HG02870 (cell line): ENCODE results near the gene INSRR.

Experiments used
- ATAC-seq: cut with Tn5 transposase; IDR thresholded peaks from one replicate; pipeline ENCODE4 v1.9.1; 2021; ENCODE audit warnings: mild to moderate bottlenecking, moderate library complexity; ENCODE audit not compliant: unreplicated experiment

INSRR gene

GRCh38 chr1:156894711-156895454 lies 36.0 kb upstream of the INSRR start:
- ATAC-seq, result no peak

- ATAC-seq, result no peak
These were observed 35.1 kb upstream of the INSRR start for GRCh38 chr1:156894001-156894400.

- ATAC-seq, result no peak
These were observed 34.4 kb upstream of the INSRR start, which contains the start of gene PEAR1 for GRCh38 chr1:156893048-156893953. Gene PEAR1, plus strand, starts transcription at chr1:156893718. Its CDS starts 10,209 bp downstream, at chr1:156903927.

- no peak for ATAC-seq
These were observed 33.5 kb upstream of the INSRR start for GRCh38 chr1:156892190-156893047.

- no peak for ATAC-seq
These were observed 31.1 kb upstream of the INSRR start for GRCh38 chr1:156889802-156890580.

GRCh38 chr1:156887734-156888133 lies 28.8 kb upstream of the INSRR start:
- ATAC-seq, result no peak

- ATAC-seq, result no peak
These were observed 28.4 kb upstream of the INSRR start for GRCh38 chr1:156887317-156887716.

- no peak for ATAC-seq
These were observed 27.8 kb upstream of the INSRR start for GRCh38 chr1:156886583-156887281.

GRCh38 chr1:156885880-156886355 lies 27.0 kb upstream of the INSRR start:
- ATAC-seq, result no peak

GRCh38 chr1:156885314-156885713 lies 26.4 kb upstream of the INSRR start:
- ATAC-seq, result no peak

GRCh38 chr1:156884560-156885184 lies 25.8 kb upstream of the INSRR start:
- ATAC-seq, result no peak

GRCh38 chr1:156883919-156884318 lies 25.0 kb upstream of the INSRR start:
- no peak for ATAC-seq

- no peak for ATAC-seq
These were observed 23.6 kb upstream of the INSRR start for GRCh38 chr1:156882543-156882942.

- ATAC-seq, result no peak
These were observed 22.7 kb upstream of the INSRR start for GRCh38 chr1:156881663-156882062.

- no peak for ATAC-seq
These were observed 22.2 kb upstream of the INSRR start for GRCh38 chr1:156881101-156881500.

GRCh38 chr1:156880473-156880872 lies 21.6 kb upstream of the INSRR start:
- no peak for ATAC-seq

- ATAC-seq, result no peak
These were observed 21.0 kb upstream of the INSRR start for GRCh38 chr1:156879876-156880275.

- no peak for ATAC-seq
These were observed 18.7 kb upstream of the INSRR start for GRCh38 chr1:156877433-156878170.
